Measurements from ENCODE around the gene TCEA2. TPM values are rescaled to one million over a fixed set of nuclear protein-coding genes. Genes with fewer than 3 reads are reported as not detected.

TCEA2 gene
- polyA plus RNA-seq, 1 donor from 2014 or later, result 87.7 TPM

DNA sequence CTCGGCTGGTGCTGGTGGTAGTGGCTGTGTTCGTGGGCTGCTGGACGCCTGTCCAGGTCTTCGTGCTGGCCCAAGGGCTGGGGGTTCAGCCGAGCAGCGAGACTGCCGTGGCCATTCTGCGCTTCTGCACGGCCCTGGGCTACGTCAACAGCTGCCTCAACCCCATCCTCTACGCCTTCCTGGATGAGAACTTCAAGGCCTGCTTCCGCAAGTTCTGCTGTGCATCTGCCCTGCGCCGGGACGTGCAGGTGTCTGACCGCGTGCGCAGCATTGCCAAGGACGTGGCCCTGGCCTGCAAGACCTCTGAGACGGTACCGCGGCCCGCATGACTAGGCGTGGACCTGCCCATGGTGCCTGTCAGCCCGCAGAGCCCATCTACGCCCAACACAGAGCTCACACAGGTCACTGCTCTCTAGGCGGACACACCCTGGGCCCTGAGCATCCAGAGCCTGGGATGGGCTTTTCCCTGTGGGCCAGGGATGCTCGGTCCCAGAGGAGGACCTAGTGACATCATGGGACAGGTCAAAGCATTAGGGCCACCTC, 35.5 kb downstream of the TCEA2 start:
- Histone ChIP-seq H4K20me1 (ENCODE audit: insufficient read depth) (no peaks in the 10 kb centered on the region), H3K27me3 (ENCODE audit: insufficient read depth, low read depth, low read length) (no peaks in the 10 kb centered on the region), H3K27ac (ENCODE audit: low read length) (no peak overlapping the region), H3F3A (ENCODE audit: insufficient read depth, low read length, poor library complexity, severe bottlenecking) (no peaks in the 10 kb centered on the region), H3K9me3 (ENCODE audit: low read length) (no peaks in the 10 kb centered on the region), H3K79me2 (replicated peaks; ENCODE audit: insufficient read depth, low read length) (no peaks in the 10 kb centered on the region), H3K9me2 (ENCODE audit: insufficient read depth, low read length) (no peaks in the 10 kb centered on the region), H3K4me3 (ENCODE audit: low read length) (no peak overlapping the region), H2AFZ (ENCODE audit: low read depth, low read length) (no peak overlapping the region), H3K9ac (ENCODE audit: low read length) (no peak overlapping the region), H3K4me2 (ENCODE audit: low read length) (no peak overlapping the region), H3K36me3 (ENCODE audit: insufficient read depth, low read length) (no peaks in the 10 kb centered on the region)
- TF ChIP-seq EZH2 (IDR thresholded peaks at IDR 0.05; ENCODE audit: borderline replicate concordance, insufficient read depth, low read length, poor library complexity, severe bottlenecking) (no peak), TAF1 (IDR thresholded peaks at IDR 0.05; ENCODE audit: low read depth) (no peak), RAD21 (conservative IDR thresholded peaks at IDR 0.05) (no peak), EP300 (conservative IDR thresholded peaks at IDR 0.05; ENCODE audit: poor library complexity, severe bottlenecking) (no peak), SMC3 (conservative IDR thresholded peaks at IDR 0.05; ENCODE audit: poor library complexity) (no peak)
- TF ChIP-seq, protein P1, sequence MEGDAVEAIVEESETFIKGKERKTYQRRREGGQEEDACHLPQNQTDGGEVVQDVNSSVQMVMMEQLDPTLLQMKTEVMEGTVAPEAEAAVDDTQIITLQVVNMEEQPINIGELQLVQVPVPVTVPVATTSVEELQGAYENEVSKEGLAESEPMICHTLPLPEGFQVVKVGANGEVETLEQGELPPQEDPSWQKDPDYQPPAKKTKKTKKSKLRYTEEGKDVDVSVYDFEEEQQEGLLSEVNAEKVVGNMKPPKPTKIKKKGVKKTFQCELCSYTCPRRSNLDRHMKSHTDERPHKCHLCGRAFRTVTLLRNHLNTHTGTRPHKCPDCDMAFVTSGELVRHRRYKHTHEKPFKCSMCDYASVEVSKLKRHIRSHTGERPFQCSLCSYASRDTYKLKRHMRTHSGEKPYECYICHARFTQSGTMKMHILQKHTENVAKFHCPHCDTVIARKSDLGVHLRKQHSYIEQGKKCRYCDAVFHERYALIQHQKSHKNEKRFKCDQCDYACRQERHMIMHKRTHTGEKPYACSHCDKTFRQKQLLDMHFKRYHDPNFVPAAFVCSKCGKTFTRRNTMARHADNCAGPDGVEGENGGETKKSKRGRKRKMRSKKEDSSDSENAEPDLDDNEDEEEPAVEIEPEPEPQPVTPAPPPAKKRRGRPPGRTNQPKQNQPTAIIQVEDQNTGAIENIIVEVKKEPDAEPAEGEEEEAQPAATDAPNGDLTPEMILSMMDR (IDR thresholded peaks at IDR 0.05; ENCODE audit: poor library complexity, severe bottlenecking), result no peak
- TF ChIP-seq, protein P2, sequence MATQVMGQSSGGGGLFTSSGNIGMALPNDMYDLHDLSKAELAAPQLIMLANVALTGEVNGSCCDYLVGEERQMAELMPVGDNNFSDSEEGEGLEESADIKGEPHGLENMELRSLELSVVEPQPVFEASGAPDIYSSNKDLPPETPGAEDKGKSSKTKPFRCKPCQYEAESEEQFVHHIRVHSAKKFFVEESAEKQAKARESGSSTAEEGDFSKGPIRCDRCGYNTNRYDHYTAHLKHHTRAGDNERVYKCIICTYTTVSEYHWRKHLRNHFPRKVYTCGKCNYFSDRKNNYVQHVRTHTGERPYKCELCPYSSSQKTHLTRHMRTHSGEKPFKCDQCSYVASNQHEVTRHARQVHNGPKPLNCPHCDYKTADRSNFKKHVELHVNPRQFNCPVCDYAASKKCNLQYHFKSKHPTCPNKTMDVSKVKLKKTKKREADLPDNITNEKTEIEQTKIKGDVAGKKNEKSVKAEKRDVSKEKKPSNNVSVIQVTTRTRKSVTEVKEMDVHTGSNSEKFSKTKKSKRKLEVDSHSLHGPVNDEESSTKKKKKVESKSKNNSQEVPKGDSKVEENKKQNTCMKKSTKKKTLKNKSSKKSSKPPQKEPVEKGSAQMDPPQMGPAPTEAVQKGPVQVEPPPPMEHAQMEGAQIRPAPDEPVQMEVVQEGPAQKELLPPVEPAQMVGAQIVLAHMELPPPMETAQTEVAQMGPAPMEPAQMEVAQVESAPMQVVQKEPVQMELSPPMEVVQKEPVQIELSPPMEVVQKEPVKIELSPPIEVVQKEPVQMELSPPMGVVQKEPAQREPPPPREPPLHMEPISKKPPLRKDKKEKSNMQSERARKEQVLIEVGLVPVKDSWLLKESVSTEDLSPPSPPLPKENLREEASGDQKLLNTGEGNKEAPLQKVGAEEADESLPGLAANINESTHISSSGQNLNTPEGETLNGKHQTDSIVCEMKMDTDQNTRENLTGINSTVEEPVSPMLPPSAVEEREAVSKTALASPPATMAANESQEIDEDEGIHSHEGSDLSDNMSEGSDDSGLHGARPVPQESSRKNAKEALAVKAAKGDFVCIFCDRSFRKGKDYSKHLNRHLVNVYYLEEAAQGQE (IDR thresholded peaks at IDR 0.05; ENCODE audit: borderline replicate concordance), result no peak

DNA sequence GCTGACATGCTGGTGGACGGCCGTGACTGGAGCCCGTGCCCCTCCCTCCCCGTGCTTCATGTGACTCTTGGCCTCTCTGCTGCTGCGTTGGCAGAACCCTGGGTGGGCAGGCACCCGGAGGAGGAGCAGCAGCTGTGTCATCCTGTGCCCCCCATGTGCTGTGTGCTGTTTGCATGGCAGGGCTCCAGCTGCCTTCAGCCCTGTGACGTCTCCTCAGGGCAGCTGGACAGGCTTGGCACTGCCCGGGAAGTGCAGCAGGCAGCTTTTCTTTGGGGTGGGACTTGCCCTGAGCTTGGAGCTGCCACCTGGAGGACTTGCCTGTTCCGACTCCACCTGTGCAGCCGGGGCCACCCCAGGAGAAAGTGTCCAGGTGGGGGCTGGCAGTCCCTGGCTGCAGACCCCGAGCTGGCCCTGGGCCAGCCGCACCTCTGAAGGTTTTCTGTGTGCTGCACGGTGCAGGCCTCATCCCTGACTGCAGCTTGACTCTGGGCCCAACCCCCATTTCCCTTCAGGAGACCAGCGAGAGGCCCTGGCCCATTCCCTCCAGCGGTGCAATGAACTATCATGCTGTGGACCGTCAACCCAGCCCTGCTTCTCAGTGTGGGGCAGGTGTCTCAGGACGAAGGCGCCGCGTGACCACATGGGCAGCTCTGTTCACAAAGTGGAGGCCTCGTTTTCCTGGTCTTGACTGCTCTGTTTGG, 36.2 kb downstream of the TCEA2 start:
- Histone ChIP-seq H3K27me3 (ENCODE audit: insufficient read depth, low read depth, low read length) (no peaks in the 10 kb centered on the region), H3K9me2 (ENCODE audit: insufficient read depth, low read length) (no peaks in the 10 kb centered on the region), H3F3A (ENCODE audit: insufficient read depth, low read length, poor library complexity, severe bottlenecking) (no peaks in the 10 kb centered on the region), H3K9me3 (ENCODE audit: low read length) (no peaks in the 10 kb centered on the region), H3K4me2 (ENCODE audit: low read length) (no peak overlapping the region), H3K36me3 (ENCODE audit: insufficient read depth, low read length) (no peaks in the 10 kb centered on the region), H3K9ac (ENCODE audit: low read length) (no peak overlapping the region), H3K79me2 (replicated peaks; ENCODE audit: insufficient read depth, low read length) (no peaks in the 10 kb centered on the region), H3K4me3 (ENCODE audit: low read length) (no peak overlapping the region), H4K20me1 (ENCODE audit: insufficient read depth) (no peaks in the 10 kb centered on the region), H3K27ac (ENCODE audit: low read length) (no peak overlapping the region), H2AFZ (ENCODE audit: low read depth, low read length) (no peak overlapping the region)
- TF ChIP-seq, protein P1 (IDR thresholded peaks at IDR 0.05; ENCODE audit: poor library complexity, severe bottlenecking), result no peak
- no peak for TF ChIP-seq RAD21 (conservative IDR thresholded peaks at IDR 0.05)
- no peak for TF ChIP-seq TAF1 (IDR thresholded peaks at IDR 0.05; ENCODE audit: low read depth)
- TF ChIP-seq SMC3 (conservative IDR thresholded peaks at IDR 0.05; ENCODE audit: poor library complexity), result no peak
- no peak for TF ChIP-seq POLR2AphosphoS5 (IDR thresholded peaks at IDR 0.05)
- no peak for TF ChIP-seq EZH2 (IDR thresholded peaks at IDR 0.05; ENCODE audit: borderline replicate concordance, insufficient read depth, low read length, poor library complexity, severe bottlenecking)
- no peak for TF ChIP-seq EP300 (conservative IDR thresholded peaks at IDR 0.05; ENCODE audit: poor library complexity, severe bottlenecking)
- no peak for TF ChIP-seq MXI1 (conservative IDR thresholded peaks at IDR 0.05; ENCODE audit: poor library complexity, severe bottlenecking)
- TF ChIP-seq, protein P2 (IDR thresholded peaks at IDR 0.05; ENCODE audit: borderline replicate concordance), result no peak
